GM20000 (cell line): ENCODE data around the gene IL1RAPL1.

Experiments used
- DNase-seq: peaks from one replicate; pipeline ENCODE4 v3.0.0; 2012; ENCODE audit warnings: low spot score
- CTCF ChIP-seq: IDR thresholded peaks from 2 replicates; pipeline ENCODE4 v1.5.1; 2012; ENCODE audit warnings: mild to moderate bottlenecking, control low read depth; ENCODE audit errors: extremely low read depth, missing control alignments

Gene IL1RAPL1

DNA sequence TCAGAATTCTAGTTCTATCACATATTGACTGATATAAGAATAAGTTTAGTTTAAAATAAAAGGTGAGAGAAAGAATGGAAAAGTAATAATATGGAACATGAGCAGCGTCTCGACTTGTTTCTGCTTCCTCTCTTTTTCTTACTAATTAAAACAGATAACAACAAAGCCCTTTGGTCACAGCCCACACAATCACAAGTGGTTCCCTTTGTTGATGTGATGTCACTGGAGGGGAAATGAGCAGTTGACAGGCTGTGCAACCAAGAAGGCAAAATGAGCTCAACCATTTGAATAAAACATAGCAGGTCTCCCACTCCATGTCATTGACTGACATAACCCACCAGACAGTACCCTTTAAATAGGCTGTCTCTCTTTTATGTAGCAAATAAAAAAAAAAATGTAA lies 1285.6 kb downstream of the IL1RAPL1 start:
- TF ChIP-seq CTCF = no peak

GRCh38 chrX:29876733-29877132 lies 1289.5 kb downstream of the IL1RAPL1 start:
- DNase-seq = no peak
- no peak for TF ChIP-seq CTCF

More for the DNA sequence above, 1285.6 kb downstream of the IL1RAPL1 start:
- DNase-seq = no peak

DNA sequence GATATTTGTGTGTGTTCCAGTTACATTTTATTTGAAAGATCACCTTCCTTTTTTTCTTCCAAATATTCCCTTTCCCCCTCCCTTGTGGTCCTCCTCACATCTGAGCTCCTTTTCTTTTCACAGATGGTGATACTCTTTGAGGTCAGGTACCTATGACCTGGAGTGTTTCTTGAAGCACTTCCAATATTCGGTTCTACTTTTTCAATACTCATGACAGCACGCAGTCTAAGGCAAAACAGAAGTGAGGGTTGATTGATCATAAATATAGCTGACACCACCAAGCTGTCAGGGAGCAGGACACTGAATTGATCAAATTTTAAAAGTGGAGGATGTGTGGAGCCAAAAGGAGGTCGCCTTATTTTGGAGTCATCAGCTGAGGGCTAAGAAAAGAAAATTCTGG lies 1293.7 kb downstream of the IL1RAPL1 start:
- no peak for DNase-seq
- no peak for TF ChIP-seq CTCF

GRCh38 chrX:29890004-29890403 lies 1302.8 kb downstream of the IL1RAPL1 start:
- no peak for TF ChIP-seq CTCF
- DNase-seq = no peak

GRCh38 chrX:29890646-29891200 lies 1303.5 kb downstream of the IL1RAPL1 start:
- TF ChIP-seq CTCF = no peak
- no peak for DNase-seq

GRCh38 chrX:29902004-29902403 lies 1314.8 kb downstream of the IL1RAPL1 start:
- DNase-seq = no peak
- TF ChIP-seq CTCF = no peak

DNA sequence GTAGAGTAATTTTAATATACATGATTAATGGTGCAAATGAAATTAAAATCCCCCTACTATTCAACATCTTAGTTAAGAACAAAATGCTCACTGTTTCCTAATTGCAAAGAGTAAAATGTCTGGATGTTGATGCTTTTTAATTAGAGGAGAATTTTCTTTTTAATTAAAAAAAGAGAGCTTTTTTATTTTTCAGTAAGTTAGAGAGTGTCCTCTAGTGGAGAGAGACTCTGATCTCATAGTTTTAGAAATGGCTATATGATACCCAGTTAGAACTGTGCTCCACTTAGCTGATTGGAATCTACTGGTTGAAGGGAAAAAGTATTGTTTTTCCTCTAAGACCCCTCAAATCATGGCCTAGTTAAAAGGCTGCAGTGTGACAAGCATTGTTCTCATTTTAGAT lies 1316.1 kb downstream of the IL1RAPL1 start:
- no peak for DNase-seq
- TF ChIP-seq CTCF = no peak
